Renal cortical epithelial cell (primary cell): ENCODE measurements around the gene TLE2. TPM values are rescaled to one million over a fixed set of nuclear protein-coding genes. Genes with fewer than 3 reads are reported as not detected.
A peak's percentile ranks its signal among the peaks of the same experiment; 100 is the strongest.

Experiments used
- DNase-seq: peaks from one replicate; pipeline ENCODE4 v3.0.0-alpha.2; 2011; ENCODE audit warnings: low read depth
- total RNA-seq: library from RNA; depleted of rRNA; stranded (reverse); fragments of >200 nt; gene quantifications from 2 replicates; pipeline ENCODE4 v1.2.3, GENCODE V29; 2014

TLE2 gene
- 15.0 and 15.8 TPM in 2 replicates for total RNA-seq

DNA sequence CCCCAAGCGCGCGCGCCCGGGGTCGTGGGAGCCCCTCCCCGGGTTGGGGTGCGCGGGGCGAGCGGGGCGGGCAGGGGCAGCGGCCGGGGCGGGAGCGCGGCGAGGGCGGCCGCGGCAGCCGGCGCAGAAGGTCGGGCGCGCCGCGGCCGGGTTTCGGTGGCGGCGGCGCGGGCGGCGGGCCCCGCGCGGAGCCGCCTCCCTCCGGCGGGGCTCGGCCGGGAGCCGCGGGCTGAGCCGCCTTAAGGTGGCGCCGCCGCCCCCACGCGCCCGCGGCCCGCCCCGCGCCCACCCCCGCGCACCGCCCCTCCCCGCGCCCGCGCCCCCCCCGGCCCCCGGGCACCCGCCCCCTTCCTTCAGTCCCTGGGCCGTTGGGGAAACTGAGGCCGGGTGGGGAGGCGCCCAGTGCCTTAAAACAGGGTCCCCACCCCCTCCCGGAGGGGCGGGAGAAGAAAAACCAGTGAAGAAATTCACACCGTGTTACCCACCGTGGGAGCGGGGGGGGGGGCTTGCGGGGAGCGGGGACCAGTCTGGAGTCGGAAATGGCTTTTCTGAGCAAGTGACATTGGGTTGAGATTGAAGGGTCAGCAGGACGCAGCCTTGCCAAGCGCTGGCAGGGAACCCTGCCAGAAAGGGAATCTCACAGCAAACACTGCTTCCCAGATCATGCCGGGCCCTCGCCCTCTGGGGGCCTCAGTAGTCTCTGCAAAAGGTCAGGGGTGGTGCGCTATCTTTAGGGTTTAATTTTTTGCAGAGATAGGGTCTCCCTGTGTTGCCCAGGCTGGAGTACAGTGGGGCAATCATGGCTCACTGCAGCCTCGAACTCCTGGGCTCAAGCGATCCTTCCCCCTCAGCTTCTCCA, at the start of gene TLE2:
Gene TLE2, minus strand, starts transcription at position 216 of the 859 bp plus-strand sequence. CDS start 376 bp downstream, outside the sequence.
- DNase-seq, result no peak

DNA sequence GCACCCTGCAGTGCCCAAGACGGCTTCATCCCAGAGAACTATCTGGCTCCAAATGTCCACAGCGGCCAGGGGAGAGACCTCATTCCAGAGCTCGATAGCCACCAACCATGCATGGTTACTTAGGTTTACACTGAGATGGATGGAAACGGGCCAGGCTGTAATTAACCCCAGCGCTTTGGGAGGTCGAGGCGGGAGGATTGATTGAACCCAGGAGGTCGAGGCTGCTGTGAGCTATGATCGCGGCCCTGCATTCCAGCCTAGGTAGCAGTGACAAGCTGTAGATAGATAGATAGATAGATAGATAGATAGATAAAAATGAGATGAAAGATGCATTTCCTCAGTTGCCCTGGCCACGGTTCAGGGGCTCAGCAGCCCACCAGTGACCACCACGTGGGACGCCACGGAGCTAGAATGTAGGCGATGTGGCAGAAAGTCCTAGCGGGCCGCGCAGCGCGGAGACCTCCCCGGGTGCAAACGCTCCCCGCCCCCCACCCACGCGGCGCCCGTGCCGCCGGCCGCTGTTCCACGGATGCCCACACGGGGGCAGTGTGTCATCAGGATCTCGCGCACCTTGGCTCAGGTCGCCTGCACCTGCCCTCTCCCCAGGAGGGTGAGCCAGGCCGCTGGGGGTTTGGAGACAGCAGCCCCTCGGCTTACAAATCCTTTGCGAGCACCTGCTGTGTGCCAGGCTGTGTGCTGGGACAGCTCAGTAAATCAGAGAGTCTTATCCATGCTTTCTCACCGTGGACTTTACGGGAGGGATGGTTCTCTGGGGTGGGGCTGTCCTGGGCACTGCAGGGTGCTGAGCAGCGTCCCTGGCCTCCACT, 46.7 kb upstream of the TLE2 start:
- DNase-seq, result no peak

DNA sequence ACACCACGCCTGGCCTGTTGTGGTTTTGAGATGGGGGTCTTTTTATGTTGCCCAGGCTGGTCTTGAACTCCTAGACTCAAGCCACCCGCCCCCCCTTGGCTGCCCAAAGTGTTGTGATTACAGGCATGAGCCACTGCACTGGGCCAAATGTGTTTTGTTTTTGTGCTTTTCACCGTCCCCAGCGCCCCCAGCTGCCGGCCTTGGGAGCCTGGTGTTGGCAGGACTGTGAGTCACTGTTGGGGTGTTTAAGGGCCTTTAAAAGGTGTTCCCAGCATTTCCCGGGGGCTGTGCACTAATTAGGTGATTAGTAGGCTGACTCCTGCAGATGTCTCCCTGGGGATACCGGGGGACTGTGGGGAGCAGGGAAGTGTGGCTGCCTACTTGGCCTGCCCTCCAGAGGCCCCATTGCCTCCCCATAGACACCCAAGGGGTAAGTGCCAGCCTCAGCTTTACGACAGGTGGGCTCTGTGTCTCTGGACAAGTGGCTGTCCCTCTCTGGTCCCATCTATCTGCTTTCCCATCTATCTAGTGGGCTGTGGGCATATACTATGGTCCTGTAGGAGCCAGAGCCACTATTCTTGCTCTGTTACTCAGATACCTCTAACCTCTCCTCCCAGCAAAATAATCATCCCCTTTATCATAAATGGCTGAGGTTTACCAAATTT, 45.0 kb upstream of the TLE2 start:
- peak; percentile 53 for DNase-seq

DNA sequence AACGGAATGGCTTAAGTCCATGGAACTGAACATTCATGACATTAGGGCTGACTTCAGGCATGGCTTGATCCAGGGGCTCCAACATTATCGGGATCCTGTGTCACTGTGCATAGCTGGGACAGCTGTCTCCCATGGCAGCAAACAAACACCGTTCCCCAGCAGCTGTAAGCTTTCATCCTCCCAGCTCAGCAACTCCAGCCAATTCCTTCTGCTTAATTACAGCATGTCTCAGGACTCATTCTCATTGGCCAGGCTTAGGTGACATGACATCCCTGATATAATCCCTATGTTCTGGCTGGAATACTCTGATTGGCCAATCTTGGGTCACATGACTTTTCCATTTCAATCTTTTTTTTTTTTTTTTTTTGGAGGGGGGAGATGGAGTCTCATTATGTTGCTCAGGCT, 44.1 kb upstream of the TLE2 start:
- DNase-seq, result peak; percentile 58

DNA sequence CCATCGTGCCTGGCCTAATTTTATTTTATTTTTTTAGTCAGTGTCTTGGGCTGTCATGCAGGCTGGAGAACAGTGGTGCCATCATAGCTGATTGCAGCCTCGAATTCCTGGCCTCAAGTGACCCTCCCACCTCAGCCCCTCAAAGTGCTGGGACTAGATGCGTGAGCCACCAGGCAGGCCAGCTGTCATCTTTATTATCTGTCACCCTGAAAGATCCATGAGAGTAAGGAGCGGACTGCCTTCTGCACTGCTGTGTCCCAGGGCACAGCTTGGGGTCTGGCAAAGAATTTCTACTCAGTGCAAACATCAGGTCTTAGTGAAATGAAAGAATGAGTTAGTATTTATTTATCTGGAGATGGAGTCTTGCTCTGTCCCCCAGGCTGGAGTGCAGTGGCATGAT, 42.7 kb upstream of the TLE2 start:
- DNase-seq, result no peak

DNA sequence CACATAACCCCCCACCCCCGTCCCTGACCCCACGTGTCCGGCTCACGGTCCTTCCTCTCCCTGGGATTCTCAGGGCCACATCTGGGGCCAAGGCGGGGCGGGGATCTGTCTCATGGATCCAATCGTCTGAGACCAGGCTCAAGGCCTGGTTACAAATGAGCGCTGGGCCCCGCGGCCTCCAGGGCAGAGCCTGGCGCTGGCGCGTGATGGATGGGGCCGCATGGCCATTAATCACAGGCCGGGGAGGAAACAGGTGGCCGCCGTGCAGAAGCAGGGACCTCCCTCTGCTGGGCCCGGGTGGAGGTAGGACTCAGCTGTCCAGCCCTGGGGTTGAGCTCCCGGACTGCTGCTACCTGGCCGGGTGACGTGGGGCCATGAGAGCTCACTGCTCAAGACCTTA, 39.0 kb upstream of the TLE2 start:
- no peak for DNase-seq

DNA sequence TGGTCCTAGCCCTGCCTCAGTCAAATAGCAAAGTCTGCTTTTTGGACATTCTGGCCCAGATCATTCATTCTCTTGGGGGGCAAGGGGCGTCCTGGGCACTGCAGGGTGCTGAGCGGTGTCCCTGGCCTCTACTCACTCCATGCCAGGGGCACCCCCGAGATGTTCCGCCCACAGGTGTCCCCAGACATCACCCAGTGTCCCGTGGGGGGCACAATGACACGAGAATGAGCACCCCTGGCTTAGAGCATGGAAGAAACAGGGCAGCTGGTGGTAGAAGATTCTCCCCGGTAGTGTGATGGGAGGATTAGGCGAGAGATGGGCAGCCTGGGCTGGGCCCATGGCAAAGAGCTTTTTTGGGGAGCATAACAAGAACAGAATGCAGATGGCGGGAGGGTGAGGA, 38.5 kb upstream of the TLE2 start:
- DNase-seq, result no peak

DNA sequence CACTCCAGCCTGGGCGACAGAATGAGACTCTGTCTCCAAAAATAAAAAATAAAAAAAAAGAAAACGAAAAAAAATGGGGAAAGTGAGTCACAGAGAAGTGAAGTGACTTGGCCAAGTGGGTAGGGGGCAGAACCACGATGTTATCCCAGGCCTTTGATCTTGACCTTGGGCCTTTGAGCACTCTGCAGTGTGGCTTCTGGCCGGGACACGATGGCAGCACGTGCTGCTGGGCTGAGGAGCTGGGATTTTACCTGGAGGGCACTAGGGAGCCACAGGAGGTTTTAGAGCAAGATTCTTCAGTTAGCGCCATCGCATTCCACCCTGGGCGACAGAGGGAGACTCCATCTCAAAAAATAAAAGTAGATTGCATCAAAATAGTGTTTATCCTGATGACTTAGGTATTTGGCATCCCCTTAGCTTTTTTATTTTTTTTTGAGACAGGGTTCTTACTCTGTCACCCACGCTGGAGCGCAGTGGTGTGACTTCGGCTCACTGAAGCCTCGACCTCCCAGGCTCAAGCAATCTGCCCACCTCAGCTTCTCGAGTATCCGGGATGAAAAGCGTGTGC, 37.5 kb upstream of the TLE2 start:
- no peak for DNase-seq

DNA sequence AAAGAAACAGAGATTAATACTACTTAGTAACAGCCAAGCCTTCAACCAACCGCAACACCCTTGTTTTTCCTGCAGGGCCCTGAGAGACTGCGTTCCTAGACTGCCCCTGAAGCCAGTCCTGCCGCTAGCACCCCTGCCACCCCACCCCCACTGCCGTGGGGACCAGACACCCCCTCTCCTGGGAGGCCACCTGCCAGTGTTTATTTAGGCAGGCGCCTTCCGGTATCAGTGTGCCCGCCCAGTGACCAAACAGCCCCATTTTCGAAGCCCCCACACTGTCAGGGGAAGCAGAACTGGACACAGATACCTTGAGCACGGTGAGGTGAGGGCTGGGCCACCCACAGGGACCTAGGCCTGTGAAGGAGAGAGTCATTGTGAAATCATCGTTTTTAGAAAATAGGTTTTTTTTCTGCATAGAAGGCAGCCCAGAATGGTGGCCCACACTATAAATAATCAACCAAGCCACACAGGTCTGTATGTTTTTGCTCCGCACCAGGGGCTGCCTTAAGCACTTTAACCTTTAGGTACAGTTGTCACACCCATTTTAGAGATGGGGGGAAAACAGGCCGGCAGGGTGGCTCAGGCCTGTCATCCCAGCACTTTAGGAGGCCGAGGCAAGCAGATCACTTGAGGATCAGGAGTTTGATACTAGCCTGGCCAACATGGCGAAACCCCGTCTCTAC, 36.7 kb upstream of the TLE2 start:
- DNase-seq, result no peak

DNA sequence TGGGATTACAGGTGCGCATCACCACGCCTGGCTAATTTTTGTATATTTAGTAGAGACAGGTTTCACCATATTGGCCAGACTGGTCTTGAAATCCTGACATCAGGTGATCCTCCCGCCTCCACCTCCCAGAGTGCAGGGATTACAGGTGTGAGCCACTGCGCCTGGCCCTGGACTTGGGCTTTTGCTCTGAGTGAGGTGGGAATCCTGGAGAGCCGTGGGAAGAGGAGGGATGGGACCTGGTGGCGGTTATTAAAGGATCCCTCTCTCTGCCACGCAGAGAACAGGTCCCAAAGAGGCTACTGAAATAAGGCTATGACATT, 34.9 kb upstream of the TLE2 start:
- no peak for DNase-seq

DNA sequence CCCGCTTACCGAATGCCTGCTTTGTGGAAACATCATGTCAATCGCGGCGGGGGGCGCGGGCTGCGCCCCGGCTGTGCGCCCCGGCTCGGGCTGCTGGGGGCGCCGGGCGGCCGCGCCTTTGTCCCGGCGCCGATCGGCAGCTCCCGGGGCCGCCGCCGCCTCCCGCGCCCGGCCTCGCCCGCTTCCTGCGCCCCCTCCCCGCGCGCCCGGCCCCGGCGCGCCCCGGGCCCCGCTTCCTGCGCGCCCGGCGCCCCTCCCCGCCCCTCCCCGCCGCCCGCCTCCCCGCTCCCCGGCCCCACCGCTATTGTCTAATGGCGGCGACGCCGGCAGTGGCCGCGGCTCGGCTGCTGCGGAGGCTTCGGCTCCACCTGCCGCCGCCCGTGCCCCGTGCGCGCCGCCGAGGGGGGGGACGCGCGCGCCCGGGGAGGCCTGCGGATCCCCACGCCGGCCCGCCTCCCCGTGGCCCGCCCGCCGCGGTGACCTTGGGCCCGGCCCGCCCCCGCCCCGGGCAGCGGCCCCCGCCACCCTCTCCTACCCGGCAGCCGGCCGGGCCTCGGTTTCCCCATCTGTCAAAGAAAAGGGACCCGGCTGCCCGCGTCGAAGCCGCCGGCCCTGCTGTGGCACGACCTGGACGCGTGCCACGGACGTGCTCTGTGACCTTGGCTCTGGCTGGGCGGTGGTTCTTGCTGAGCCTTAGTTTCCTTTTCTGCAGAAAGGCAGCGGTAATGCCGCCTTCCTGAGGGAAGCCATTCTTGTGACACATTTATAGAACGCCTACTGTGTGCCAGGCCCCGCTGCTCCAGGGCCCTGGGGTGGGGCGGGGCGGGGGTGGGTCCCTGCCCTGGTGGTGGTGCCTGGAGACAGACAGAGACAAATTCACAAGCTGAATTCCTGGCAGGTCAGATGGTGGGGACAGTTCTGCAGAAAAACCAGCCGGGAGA, 33.4 kb upstream of the TLE2 start, which contains the start of gene TLE5:
Gene TLE5, minus strand, starts transcription at position 331 of the 941 bp plus-strand sequence. Its CDS starts 295 bp downstream, at position 36.
- DNase-seq, result no peak

DNA sequence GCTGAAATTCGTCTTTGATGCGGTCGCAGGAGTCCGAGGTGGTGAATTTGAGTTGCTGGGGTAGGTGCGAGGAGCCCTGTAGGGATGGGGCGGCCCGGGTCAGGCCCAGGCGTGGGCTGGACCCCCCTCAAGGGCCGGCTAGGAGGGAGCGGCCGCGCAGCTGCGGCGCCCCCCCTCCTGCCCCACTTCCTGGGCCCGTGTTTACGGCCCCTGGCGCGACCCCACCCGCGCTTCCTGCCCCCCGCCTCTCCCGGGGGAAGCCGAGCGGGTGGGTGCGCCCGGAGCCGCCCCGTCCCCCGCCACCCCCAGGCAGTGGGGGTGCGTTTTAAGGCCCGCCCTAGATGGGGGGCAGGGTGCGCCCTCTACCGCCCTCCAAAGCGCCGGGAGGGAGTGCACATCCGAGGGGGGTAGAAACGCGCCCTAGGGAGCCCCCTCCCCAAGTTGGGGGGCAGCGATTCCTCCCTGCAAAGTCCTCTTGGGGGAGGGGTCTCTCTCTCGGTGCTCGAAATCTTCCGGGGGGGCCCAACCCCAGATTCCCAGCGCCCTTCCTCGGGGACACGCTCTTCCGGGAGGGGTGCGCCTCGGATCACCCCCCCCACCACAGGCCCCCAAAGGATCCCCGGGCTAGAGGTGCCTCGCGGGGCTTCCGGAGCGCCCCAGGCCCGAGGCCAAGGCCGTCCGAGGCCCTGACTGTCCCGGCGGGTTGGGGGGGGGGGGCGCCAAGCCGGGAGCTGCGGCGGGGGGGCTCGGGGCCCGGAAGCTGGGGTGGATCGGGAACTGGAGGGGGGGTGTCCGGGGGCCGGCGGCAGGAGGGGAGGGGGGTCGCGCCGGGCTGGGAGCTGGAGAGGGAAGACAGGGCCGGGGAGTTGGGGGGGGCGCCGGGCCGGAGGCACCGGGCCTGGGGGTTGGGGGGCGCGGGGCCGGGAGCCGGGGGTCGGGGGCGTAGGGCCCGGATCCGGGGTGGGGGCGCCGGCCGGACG, 32.4 kb upstream of the TLE2 start:
- DNase-seq, result no peak

DNA sequence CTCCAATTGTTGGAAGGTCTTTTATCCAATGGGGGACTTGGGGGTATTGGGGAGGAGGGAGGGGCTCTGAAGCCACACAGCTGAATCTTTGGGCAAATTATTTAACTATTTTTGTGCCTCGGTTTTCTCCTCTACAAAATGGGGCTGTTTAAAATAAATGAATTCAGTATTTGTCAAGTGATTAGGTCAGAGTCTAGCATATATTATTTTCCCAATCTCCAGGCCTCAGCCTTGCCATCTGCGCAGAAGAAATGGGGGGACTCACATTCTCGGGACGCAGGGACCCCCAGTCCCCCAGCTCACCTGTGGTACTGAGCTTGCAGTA, 31.7 kb upstream of the TLE2 start:
- no peak for DNase-seq

DNA sequence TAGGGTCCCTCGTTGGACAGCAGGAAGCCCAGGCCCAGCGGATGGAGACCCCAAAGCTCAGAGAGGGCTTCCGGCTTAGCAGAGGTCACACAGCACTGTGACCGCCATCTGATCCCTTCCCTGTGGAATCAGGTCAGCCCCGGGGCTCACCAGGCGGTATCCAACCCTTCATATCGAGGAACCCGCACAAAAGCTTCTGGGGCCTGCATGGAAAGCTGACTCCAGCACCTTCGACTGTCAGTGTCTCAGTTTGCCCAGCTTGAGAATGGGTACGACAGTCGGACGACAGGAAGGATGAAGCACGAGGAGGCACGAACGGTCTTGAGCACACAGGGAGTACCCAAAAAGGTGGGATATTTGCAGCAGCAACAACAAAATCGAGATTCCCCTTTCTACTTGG, 30.6 kb upstream of the TLE2 start:
- DNase-seq, result no peak

DNA sequence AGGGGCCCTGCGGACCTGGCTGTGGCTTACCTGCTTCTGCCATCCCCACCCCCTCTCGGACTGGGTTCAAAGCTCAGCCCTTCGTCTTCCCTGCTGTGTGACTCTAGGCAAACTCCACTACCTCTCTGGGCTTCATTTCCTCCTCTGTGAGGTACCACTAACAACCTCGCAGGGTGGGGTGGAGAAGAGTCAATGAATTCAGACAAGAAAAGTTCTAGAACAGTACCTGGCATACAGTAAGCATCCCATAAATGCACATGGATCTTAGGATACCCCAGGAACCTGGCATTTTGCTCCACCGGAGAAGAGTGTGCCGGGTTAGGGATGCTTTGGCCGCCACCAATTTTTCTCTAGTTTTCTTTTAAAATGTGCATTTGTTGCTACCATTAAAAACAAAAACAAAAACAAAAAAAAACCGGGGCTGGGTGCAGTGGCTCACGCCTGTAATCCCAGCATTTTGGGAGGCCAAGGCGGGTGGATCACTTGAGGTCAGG, 29.8 kb upstream of the TLE2 start:
- no peak for DNase-seq

DNA sequence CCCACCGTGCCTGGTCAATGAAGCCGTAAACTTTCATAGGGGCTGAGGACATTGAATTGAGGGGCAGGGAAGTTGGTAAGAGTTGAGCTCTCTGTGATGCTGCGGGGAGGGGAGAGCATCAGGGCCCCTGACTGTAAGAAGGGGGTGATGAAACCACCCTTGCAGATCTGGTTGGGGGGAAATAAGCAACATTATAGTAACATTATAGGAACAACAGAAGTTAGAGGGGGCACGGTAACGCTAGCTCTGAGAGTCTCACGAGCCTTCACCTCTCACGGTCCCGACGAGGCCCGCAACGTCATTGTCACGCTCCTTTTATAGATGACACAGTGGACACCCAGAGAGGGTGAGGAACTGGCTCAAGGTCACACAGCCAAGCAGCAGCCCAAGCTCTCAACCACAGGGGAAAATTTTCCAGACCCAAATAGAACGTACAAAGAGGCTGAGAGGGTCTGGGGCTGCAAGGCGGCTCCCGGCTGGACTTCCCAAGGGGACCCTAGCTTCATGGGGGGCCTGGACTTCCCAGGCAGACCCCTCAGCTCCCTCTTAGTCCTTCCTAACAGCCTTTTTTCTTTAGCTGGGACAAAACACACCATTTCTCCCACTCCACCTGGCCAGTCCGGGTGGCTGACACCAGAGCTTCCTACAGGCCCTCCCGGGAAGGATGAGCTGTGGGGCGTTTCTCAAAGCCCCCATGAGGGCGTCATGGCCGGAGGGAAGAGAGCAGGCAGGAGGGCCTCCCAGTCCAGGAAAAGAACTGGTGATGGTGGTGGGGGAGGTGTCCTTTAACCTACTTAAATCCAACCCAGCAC, 29.1 kb upstream of the TLE2 start:
- DNase-seq, result no peak

DNA sequence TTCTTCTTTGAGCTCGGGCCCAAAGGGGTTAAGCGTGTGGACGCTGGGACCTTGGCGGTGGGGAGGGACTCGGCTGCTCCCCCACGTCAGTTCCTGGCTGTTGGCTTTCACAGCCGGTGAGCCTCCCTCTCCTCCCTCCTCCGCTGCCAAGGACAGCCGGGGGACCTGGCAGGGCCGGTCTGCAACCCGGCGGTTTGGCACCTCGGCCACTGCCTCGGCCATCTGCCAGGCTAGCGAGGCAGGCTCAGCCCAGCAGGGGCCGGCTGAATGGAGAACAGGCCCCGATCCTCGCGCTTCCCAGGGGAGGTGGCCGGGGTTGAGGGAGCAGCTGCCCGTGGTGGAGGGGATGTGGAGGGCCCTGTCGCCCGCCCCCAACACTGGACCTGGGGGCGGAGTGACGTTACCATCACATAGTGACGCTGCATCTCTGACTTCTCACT, 28.2 kb upstream of the TLE2 start:
- DNase-seq, result no peak

DNA sequence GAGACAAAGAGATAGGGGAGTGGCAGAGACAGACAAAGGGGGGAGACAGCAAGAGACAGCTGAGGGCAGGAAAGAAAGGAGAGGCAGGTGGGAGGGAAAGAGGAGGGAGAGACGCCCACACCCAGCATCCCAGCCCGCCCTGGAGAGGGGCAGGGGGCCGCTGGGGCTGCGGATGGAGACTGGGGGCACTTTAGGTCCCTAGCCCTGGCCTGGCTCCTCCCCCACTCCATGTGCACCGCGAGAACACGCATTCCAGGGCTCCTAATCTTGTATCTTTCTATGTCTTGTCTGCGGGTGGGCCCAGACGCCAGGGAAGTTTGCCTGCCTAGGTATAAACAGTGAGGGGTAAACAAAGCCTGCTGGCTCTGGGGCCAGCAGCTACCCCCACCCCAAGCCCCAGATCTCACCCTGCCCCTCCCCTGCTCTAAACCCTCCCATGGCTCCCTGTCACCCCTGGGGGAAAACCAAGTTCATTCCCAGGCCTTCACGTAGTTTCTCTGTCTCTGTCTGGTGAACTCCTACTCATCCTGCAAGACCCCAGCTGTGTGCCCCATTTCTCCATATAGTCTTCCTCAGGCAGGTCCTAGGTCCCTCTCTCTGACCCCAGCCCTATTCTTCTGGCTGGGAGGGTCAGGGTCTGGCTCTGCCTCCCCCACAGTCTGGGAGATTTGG, 27.5 kb upstream of the TLE2 start:
- DNase-seq, result no peak
